ENCODE data around the gene FOXP1. TPM values are rescaled to one million over a fixed set of nuclear protein-coding genes. Genes with fewer than 3 reads are reported as not detected.

FOXP1 gene
- total and polyA plus RNA-seq, 9 of the 15 experiments (the other 6 are each of a cell fraction or from before 2014, with no cell fraction given): 7.7 to 34.5 (median 13.7) TPM

GRCh38 chr3:71154846-71155245, 428.7 kb downstream of the FOXP1 start:
- H3K4me3 ChIP-seq: no peak overlapping the region
- H3K9me3 ChIP-seq (replicated peaks; ENCODE audit: control insufficient read depth, insufficient read depth, low read depth, low read length): no peaks in the 10 kb centered on the region
- no peaks in the 10 kb centered on the region for H3K79me2 ChIP-seq (ENCODE audit: control insufficient read depth, insufficient read depth, low read length)
- no peak for ATAC-seq
- H3K4me2 ChIP-seq (ENCODE audit: insufficient read depth, low read length): no peak overlapping the region
- no TSS peak for BruUV-seq (replicated peaks)
- no peaks in the 10 kb centered on the region for H3K36me3 ChIP-seq (ENCODE audit: control insufficient read depth, insufficient read depth, low read length)
- no peak for FAIRE-seq
- no peaks in the 10 kb centered on the region for H4K20me1 ChIP-seq (replicated peaks; ENCODE audit: control insufficient read depth, insufficient read depth, low read length)
- CTCF ChIA-PET (ENCODE audit: low intra/inter-chr PET ratio): no interaction called here
- no peak overlapping the region for H3K9ac ChIP-seq (ENCODE audit: insufficient read depth in 1 of 2, low read depth in 2 of 2, low read length in 2 of 2)
- no peaks in the 10 kb centered on the region for H3K9me1 ChIP-seq (ENCODE audit: control insufficient read depth, insufficient read depth, low read length)
- intact Hi-C loops (cut with micrococcal nuclease) (no loop called here), in situ Hi-C loops (cut with MboI) (no loop called here)
- DNase-seq (ENCODE audit: extremely low read depth in 1 of 4, low spot score in 3 of 4): no peak
- TF ChIP-seq ZNF184 (CRISPR knock-in tag; IDR thresholded peaks at IDR 0.05) (no peak), SAFB2 (IDR thresholded peaks at IDR 0.05; ENCODE audit: borderline replicate concordance, low read depth, low read length, severe bottlenecking) (no peak), BRD9 (IDR thresholded peaks at IDR 0.05; ENCODE audit: low read depth, partially characterized antibody) (no peak), MTA2 (IDR thresholded peaks at IDR 0.05; ENCODE audit: low read depth) (no peak), KLF1 (tag; IDR thresholded peaks at IDR 0.05) (no peak), ZNF398 (CRISPR knock-in tag; IDR thresholded peaks at IDR 0.05) (no peak), NCOA4 (IDR thresholded peaks at IDR 0.05; ENCODE audit: partially characterized antibody) (no peak), ELF1 (tag; IDR thresholded peaks at IDR 0.05) (no peak), SPI1 (IDR thresholded peaks at IDR 0.05; ENCODE audit: borderline replicate concordance, low read depth, low read length) (no peak), BRD4 (IDR thresholded peaks at IDR 0.05) (no peak)
- no peak overlapping the region for H3K27ac ChIP-seq (ENCODE audit: extremely low read depth, low read depth, low read length)
- no peaks in the 10 kb centered on the region; a peak in 2 of 5 replicates for H3K4me1 ChIP-seq (replicated peaks in 1 of 2; ENCODE audit: control insufficient read depth in 2 of 2, insufficient read depth in 2 of 2, low read length in 2 of 2)
- no peak overlapping the region for H2AFZ ChIP-seq (ENCODE audit: low read depth, low read length)
- POLR2A ChIA-PET: no interaction called here
- no peaks in the 10 kb centered on the region for H3K27me3 ChIP-seq (ENCODE audit: control insufficient read depth in 2 of 2, insufficient read depth in 2 of 2, low read length in 2 of 2)
